Activated CD8-positive, alpha-beta T cell treated with anti-CD3 and anti-CD28 coated beads for 36 hours (primary cell): ENCODE data around the gene YES1. TPM values are rescaled to one million over a fixed set of nuclear protein-coding genes. Genes with fewer than 3 reads are reported as not detected.
A peak's percentile ranks its signal among the peaks of the same experiment; 100 is the strongest.

Experiments used
- ATAC-seq: fragments of 200-7000 bp; cut with Tn5 transposase; one replicate; pipeline ENCODE4 v1.10.0; 2021; ENCODE audit warnings: mild to moderate bottlenecking, moderate library complexity
- CTCF ChIA-PET: fragments of 350-600 bp; sonication (Branson Sonifier 250); formaldehyde crosslinking; loops from one replicate; lab custom pipeline; 2021; ENCODE audit warnings: antibody characterized with exemption; lab: Charles Lee
- POLR2A ChIA-PET: fragments of 350-600 bp; sonication (Branson Sonifier 250); formaldehyde crosslinking; loops from one replicate; lab custom pipeline; 2021; ENCODE audit warnings: antibody characterized with exemption; lab: Charles Lee
- DNase-seq: peaks from one replicate; pipeline ENCODE4 v3.0.0-alpha.2; 2020
- H3K27ac Mint-ChIP-seq: one replicate; pipeline ENCODE4 v1.8.0; 2021; ENCODE audit warnings: mild to moderate bottlenecking, mixed read lengths
- H3K27me3 Mint-ChIP-seq: one replicate; pipeline ENCODE4 v1.8.0; 2021; ENCODE audit warnings: mixed read lengths
- H3K36me3 Mint-ChIP-seq: one replicate; pipeline ENCODE4 v1.8.0; 2021; ENCODE audit warnings: low read depth, mixed read lengths
- H3K4me1 Mint-ChIP-seq: one replicate; pipeline ENCODE4 v1.8.0; 2021; ENCODE audit warnings: low read depth, mixed read lengths
- H3K4me3 Mint-ChIP-seq: one replicate; pipeline ENCODE4 v1.8.0; 2021; ENCODE audit warnings: mild to moderate bottlenecking, moderate library complexity, mixed read lengths
- H3K9me3 Mint-ChIP-seq: one replicate; pipeline ENCODE4 v1.8.0; 2021; ENCODE audit warnings: mixed read lengths
- intact Hi-C: fragments of 100-400 bp; cut with micrococcal nuclease; formaldehyde crosslinking; loops from one replicate; pipeline ENCODE4 v1.10.0; 2022
- total RNA-seq, 2 experiments: library from RNA; stranded (reverse); gene quantifications; one replicate each; pipeline ENCODE4 v1.2.3, GENCODE V29; 2021
- TF ChIP-seq, protein P1 (sequence below): fragments of 200-600 bp; IDR thresholded peaks from one replicate; pipeline ENCODE4 v1.8.0; 2022; ENCODE audit warnings: antibody characterized with exemption, mild to moderate bottlenecking

The YES1 gene
- total RNA-seq, 2 experiments from 2014 or later = 38.8 to 40.0 TPM

DNA sequence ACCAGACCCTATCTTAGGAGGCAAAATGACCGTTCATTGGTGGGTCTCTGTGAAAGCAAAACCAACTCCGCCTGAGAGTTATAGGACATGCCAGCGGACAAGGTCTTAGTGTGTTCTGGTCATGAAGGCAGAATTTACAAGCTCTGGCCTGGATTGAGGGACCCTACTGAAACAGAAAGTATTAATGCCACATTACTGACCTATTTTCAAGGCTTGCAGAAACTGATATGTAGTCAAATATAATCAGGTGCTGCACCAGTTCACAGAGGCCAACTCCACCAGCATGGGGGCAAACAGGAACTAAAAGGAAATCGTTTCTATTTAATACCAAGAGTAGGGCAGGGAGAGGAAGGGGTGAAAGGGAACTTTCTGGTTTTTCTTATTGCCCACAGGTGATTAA lies 134.9 kb downstream of the YES1 start:
- intact Hi-C loops = no loop called here
- TF ChIP-seq, protein P1, sequence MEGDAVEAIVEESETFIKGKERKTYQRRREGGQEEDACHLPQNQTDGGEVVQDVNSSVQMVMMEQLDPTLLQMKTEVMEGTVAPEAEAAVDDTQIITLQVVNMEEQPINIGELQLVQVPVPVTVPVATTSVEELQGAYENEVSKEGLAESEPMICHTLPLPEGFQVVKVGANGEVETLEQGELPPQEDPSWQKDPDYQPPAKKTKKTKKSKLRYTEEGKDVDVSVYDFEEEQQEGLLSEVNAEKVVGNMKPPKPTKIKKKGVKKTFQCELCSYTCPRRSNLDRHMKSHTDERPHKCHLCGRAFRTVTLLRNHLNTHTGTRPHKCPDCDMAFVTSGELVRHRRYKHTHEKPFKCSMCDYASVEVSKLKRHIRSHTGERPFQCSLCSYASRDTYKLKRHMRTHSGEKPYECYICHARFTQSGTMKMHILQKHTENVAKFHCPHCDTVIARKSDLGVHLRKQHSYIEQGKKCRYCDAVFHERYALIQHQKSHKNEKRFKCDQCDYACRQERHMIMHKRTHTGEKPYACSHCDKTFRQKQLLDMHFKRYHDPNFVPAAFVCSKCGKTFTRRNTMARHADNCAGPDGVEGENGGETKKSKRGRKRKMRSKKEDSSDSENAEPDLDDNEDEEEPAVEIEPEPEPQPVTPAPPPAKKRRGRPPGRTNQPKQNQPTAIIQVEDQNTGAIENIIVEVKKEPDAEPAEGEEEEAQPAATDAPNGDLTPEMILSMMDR = no peak
- ChIA-PET CTCF (interaction anchor here (1.3 kb wide), 1 partner anchor 154 kb away, joined by 4 read pairs; no protein-coding TSS in a partner anchor), POLR2A (interaction anchor here (0.6 to 1.2 kb wide), 4 partner anchors 9 to 38 kb away, joined by 3 to 7 read pairs (median 4); no protein-coding TSS in a partner anchor)
- Mint-ChIP-seq H3K36me3 (peaks cover 74% of the 10 kb centered on the region), H3K4me1 (peaks cover 8% of the 10 kb centered on the region), H3K4me3 (no peak overlapping the region), H3K9me3 (no peaks in the 10 kb centered on the region), H3K27ac (no peak overlapping the region), H3K27me3 (no peaks in the 10 kb centered on the region)
- ATAC-seq (no peak), DNase-seq (no peak)

DNA sequence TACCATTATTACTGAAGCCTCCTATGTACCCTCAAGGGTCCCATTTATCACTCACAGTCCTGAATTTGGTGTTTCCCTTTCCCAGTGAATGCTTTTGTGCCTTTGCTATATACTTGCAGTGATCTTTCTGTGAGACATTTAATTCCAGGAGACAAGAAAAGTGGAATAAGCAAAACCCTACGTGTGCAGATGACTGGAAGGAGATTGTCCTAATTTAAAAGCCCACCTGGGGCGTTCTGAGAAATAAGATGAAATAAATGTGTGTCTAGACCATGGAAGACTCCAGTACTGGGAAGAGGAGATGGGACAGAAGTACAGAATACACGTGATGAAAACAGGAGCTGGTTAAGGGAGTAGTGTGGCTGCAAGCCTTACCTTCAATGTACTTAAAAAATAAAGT lies 135.3 kb downstream of the YES1 start:
- Mint-ChIP-seq H3K36me3 (peaks cover 71% of the 10 kb centered on the region), H3K27ac (no peak overlapping the region), H3K9me3 (no peaks in the 10 kb centered on the region), H3K27me3 (no peaks in the 10 kb centered on the region), H3K4me3 (no peak overlapping the region), H3K4me1 (peaks cover 4% of the 10 kb centered on the region)
- intact Hi-C loops = no loop called here
- TF ChIP-seq, protein P1 = no peak
- DNase-seq (no peak), ATAC-seq (no peak)
- CTCF ChIA-PET = no interaction called here
- POLR2A ChIA-PET = interaction anchor here (0.6 to 1.2 kb wide), 4 partner anchors 8 to 38 kb away, joined by 3 to 7 read pairs (median 4); no protein-coding TSS in a partner anchor

DNA sequence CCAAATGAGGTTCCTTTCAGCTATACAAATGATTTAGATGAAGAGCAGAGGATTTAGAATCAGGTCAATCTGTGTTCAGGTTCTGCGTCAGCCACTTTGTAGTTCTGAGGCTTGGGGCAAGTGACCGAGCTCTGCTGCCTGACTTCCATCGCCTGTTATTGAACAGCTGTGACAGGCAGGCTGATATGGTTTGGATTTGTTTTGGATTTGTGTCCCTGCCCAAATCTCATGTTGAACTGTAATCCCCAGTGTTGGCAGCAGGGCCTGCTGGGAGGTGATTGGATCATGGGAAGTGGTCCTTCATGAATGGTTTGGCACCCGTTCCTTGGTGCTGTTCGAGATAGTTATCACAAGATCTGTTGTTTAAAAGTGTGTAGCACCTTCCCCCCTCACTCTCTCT lies 136.0 kb downstream of the YES1 start:
- Mint-ChIP-seq H3K27me3 (no peaks in the 10 kb centered on the region), H3K36me3 (peaks cover 73% of the 10 kb centered on the region), H3K27ac (peak overlapping the region; percentile 61), H3K4me3 (no peak overlapping the region), H3K4me1 (no peaks in the 10 kb centered on the region), H3K9me3 (no peaks in the 10 kb centered on the region)
- TF ChIP-seq, protein P1 = no peak
- ChIA-PET POLR2A (interaction anchor here (1.0 to 1.6 kb wide), 2 partner anchors 11 to 18 kb away, joined by 4 to 8 read pairs; partner anchors contain the start of gene TYMS), CTCF (no interaction called here)
- ATAC-seq (no peak), DNase-seq (no peak)
- intact Hi-C loops = no loop called here

DNA sequence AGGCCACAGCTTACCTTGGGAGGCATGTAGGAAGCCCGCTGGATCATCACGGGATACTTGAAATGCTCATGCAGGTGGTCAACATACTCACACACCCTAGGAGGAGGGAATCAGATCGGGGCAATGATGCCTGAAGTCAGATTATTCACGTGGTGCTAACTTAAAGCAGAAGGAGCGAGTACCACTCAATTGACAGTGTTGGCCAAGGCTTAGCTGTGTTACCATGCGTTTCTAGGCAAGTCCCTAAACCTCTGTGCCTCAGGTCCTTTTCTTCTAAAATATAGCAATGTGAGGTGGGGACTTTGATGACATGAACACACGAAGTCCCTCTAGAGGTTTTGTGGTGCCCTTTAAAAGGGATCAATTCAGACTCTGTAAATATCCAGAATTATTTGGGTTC lies 136.7 kb downstream of the YES1 start:
- DNase-seq = no peak
- Mint-ChIP-seq H3K36me3 (peaks cover 74% of the 10 kb centered on the region), H3K27ac (no peak overlapping the region), H3K9me3 (no peaks in the 10 kb centered on the region), H3K4me3 (no peak overlapping the region), H3K27me3 (no peaks in the 10 kb centered on the region), H3K4me1 (no peaks in the 10 kb centered on the region)
- CTCF ChIA-PET = no interaction called here
- TF ChIP-seq, protein P1 = no peak
- ATAC-seq = no peak
- intact Hi-C loops = no loop called here
- POLR2A ChIA-PET = interaction anchor here (0.6 to 1.6 kb wide), 3 partner anchors 9 to 28 kb away, joined by 3 to 8 read pairs (median 3); partner anchors contain the start of gene TYMS

DNA sequence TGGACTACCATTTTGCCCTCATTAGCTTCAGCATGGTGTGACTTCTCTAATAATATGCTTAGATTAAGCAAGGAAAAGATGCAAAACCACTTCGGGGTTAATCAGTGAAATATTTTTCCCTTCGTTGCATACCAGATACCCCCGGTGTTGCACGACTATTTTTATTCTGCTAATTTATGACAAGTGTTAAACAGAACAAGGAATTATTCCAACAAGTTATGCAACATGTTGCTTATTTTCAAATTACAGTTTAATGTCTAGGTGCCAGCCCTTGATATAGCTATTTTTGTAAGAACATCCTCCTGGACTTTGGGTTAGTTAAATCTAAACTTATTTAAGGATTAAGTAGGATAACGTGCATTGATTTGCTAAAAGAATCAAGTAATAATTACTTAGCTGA lies 138.3 kb downstream of the YES1 start:
- TF ChIP-seq, protein P1 = no peak
- ChIA-PET CTCF (interaction anchor here (0.6 to 2.1 kb wide), 4 partner anchors 40 to 166 kb away, joined by 4 to 6 read pairs (median 5); no protein-coding TSS in a partner anchor), POLR2A (interaction anchor here (0.8 to 1.9 kb wide), 5 partner anchors 12 to 19 kb away, joined by 3 to 6 read pairs (median 5); partner anchors contain the start of gene TYMS)
- intact Hi-C loops = no loop called here
- no peaks in the 10 kb centered on the region for H3K9me3 Mint-ChIP-seq
- H3K36me3 Mint-ChIP-seq = peaks cover 79% of the 10 kb centered on the region
- H3K27ac Mint-ChIP-seq = no peak overlapping the region
- H3K4me1 Mint-ChIP-seq = no peaks in the 10 kb centered on the region
- no peak overlapping the region for H3K4me3 Mint-ChIP-seq
- no peak for ATAC-seq
- DNase-seq = no peak
- no peaks in the 10 kb centered on the region for H3K27me3 Mint-ChIP-seq
